ENCODE data around the gene TMBIM6.

TMBIM6 gene

DNA sequence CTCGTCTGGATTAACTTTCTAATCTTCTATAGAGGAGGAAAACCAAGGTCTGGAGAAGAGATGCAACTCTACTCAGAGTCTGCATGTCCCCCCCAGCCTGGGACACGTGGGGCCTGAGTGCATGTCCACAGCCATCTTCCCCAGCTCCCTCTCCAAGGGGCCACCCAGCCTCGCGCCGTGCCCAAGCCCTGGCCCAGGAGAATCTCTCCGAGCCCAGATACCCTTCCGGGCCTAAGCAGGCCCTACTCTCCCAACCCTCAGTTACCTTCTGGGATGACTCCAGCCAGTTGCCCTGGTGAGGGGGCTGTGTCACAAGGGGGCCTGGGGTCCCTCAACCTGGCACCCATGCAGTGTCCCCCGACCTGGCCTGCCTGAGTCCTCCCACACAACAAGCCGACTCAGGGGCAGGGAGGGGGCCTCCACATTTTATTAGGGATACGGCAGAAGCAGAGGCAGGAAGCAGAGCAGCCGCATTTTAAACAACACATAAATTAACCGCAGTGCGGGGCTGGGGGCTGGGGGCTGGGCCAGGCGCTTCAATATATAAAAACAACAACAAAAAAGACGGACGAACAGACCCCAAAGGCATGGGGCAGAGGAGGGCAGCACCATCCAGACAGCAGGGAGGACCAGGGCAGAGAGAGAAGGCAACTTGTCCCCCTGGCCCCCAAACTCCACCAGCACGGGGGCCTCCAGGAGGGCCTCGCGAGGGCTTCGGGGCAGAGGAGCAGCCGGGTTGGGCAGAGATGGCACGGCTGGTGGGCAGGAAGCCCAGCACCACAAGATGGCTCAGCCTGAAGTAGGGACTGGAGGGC, 49.6 kb downstream of the TMBIM6 start:
- no peak overlapping the region for H3K27ac ChIP-seq (ENCODE audit: low read depth, low read length)
- no peaks in the 10 kb centered on the region for H3K9me3 ChIP-seq (ENCODE audit: control insufficient read depth in 1 of 2, low read length in 2 of 2)
- H3K4me3 ChIP-seq (ENCODE audit: low read depth in 1 of 2, low read length in 2 of 2), result no peak overlapping the region
- H3K27me3 ChIP-seq (ENCODE audit: control insufficient read depth in 1 of 2, insufficient read depth in 2 of 2, low read length in 2 of 2), result no peaks in the 10 kb centered on the region
- H3K9ac ChIP-seq (ENCODE audit: low read depth in 1 of 2, low read length in 2 of 2), result no peak overlapping the region
- H3K4me1 ChIP-seq (ENCODE audit: control insufficient read depth in 1 of 2, insufficient read depth in 2 of 2, low read length in 2 of 2), result no peaks in the 10 kb centered on the region
- peaks cover 2 to 3% of the 10 kb centered on the region in 2 donors for H3K36me3 ChIP-seq (ENCODE audit: control insufficient read depth in 1 of 2, insufficient read depth in 2 of 2, low read length in 2 of 2)

DNA sequence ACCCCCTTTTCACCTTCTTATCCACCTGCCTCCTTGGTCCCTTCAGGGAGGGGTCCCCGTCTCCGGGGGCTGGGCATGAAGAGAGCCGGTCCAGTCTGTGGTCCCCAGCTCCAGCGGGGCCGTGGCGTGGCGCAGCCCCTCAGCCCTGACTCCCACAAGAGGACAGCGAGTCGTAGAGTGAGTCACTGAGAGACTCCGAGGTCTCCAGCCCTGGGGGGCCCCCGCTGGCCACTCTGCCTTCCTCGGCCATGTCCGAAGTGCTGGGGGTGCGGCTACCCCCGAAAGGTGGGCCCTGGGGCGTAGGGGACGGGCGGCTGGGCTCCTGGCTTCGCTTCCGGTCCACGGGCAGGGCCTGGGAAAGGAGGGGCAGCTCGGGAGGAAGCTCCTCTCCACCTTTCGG, 50.3 kb downstream of the TMBIM6 start:
- H3K27ac ChIP-seq (ENCODE audit: low read depth, low read length), result no peak overlapping the region
- H3K4me3 ChIP-seq (ENCODE audit: low read depth in 1 of 2, low read length in 2 of 2), result no peak overlapping the region
- no peaks in the 10 kb centered on the region for H3K9me3 ChIP-seq (ENCODE audit: control insufficient read depth in 1 of 2, low read length in 2 of 2)
- no peaks in the 10 kb centered on the region for H3K27me3 ChIP-seq (ENCODE audit: control insufficient read depth in 1 of 2, insufficient read depth in 2 of 2, low read length in 2 of 2)
- H3K36me3 ChIP-seq (ENCODE audit: control insufficient read depth in 1 of 2, insufficient read depth in 2 of 2, low read length in 2 of 2), result peaks cover 2 to 3% of the 10 kb centered on the region in 2 donors
- no peak overlapping the region for H3K9ac ChIP-seq (ENCODE audit: low read depth in 1 of 2, low read length in 2 of 2)
- H3K4me1 ChIP-seq (ENCODE audit: control insufficient read depth in 1 of 2, insufficient read depth in 2 of 2, low read length in 2 of 2), result no peaks in the 10 kb centered on the region

DNA sequence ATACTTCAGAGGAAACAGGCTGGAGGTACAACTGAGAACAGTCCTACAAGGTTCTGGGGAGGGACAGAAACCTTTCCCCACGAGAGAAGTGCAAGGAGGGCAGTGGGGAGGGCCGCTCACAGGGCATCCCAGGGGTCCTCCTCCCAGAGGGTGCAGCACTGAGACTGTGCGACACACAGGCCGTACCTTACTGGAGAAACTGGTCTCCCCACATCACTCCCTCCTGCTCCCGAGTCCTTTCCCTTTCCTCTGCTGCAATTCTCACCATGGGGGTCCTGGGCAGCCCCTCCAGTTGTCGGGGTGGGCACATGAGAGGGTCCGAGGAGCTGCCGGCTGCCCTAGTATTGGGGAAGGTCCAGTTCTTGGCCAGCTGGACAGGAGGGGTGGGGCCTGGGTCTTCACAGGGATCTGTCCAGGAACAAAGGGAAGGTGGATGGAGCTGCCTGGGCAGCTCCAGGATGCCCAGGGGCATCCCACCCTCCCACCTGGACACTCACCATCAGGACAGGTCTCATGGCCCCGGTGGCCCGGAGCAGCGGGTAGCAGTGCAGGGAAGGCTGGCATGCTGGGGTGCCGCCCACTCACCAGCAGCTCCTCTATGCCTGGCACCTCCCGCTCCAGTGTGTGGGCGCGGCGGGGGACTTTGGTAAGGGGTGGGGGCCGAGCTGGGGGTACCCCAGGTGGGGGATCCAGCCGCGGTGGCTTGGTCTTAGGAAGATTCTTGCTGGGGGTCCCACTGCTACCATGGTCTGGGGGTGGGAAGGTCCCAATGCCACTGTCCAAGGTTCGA, 51.0 kb downstream of the TMBIM6 start:
- Histone ChIP-seq H3K27ac (ENCODE audit: low read depth, low read length) (no peak overlapping the region), H3K9me3 (ENCODE audit: control insufficient read depth in 1 of 2, low read length in 2 of 2) (no peaks in the 10 kb centered on the region), H3K9ac (ENCODE audit: low read depth in 1 of 2, low read length in 2 of 2) (no peak overlapping the region), H3K36me3 (ENCODE audit: control insufficient read depth in 1 of 2, insufficient read depth in 2 of 2, low read length in 2 of 2) (peaks cover 2 to 3% of the 10 kb centered on the region in 2 donors), H3K27me3 (ENCODE audit: control insufficient read depth in 1 of 2, insufficient read depth in 2 of 2, low read length in 2 of 2) (no peaks in the 10 kb centered on the region), H3K4me1 (ENCODE audit: control insufficient read depth in 1 of 2, insufficient read depth in 2 of 2, low read length in 2 of 2) (no peaks in the 10 kb centered on the region), H3K4me3 (ENCODE audit: low read depth in 1 of 2, low read length in 2 of 2) (no peak overlapping the region)

DNA sequence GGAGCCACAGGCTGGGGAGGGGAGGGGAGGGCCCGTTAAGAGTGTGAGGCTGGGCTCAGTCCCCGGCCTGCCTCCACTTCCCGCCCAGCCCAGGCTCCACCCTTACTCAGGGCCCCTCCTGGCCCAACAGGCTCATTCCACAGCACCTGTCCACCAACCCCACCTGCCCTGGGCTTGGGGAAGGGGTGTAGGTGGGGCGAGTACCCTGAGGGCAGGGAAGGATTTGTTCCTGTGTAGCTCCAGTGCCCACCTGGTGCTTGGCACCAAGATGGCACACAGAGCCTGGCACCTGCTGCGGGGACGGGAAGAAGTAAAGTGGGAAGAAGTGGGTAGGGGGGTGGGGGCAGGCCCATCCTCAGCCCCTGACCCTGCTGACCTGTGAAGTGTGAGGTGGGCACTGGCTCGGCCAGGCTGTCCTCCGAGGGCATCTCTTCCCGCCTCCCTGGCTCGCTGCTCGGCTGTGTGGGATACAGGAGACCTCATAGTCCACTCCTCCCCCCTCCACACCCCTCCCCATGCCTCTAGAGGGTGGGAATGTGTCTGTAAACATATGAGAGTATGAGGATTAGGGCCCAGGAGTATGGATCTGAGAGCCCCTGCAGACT, 51.7 kb downstream of the TMBIM6 start:
- H3K27ac ChIP-seq (ENCODE audit: low read depth, low read length), result no peak overlapping the region
- H3K9me3 ChIP-seq (ENCODE audit: control insufficient read depth in 1 of 2, low read length in 2 of 2), result no peaks in the 10 kb centered on the region
- no peak overlapping the region for H3K9ac ChIP-seq (ENCODE audit: low read depth in 1 of 2, low read length in 2 of 2)
- peaks cover 2 to 8% of the 10 kb centered on the region in 2 donors for H3K36me3 ChIP-seq (ENCODE audit: control insufficient read depth in 1 of 2, insufficient read depth in 2 of 2, low read length in 2 of 2)
- H3K4me3 ChIP-seq (ENCODE audit: low read depth in 1 of 2, low read length in 2 of 2), result no peak overlapping the region
- H3K4me1 ChIP-seq (ENCODE audit: control insufficient read depth in 1 of 2, insufficient read depth in 2 of 2, low read length in 2 of 2), result no peaks in the 10 kb centered on the region
- H3K27me3 ChIP-seq (ENCODE audit: control insufficient read depth in 1 of 2, insufficient read depth in 2 of 2, low read length in 2 of 2), result no peaks in the 10 kb centered on the region

DNA sequence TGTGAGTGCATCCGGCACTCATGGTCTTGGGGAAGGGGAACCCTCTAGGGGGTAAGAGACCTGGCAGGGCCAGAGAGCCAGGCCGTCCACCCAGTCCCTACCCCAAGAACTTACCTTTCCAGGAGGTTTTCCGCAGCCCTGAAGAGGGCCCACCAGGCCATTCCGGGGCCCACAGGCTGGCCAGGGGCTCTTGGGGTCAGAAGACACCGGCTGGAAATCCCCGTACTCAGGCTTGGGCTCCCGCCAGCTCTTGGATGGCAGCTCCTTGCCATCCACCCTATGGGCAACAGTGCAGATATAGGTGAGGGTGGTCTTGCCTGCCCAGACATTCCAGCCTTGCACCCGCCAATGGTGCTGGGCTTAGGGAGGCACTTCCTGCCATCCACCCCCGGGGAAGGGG, 52.3 kb downstream of the TMBIM6 start:
- peaks cover 2 to 8% of the 10 kb centered on the region in 2 donors for H3K36me3 ChIP-seq (ENCODE audit: control insufficient read depth in 1 of 2, insufficient read depth in 2 of 2, low read length in 2 of 2)
- no peak overlapping the region for H3K9ac ChIP-seq (ENCODE audit: low read depth in 1 of 2, low read length in 2 of 2)

DNA sequence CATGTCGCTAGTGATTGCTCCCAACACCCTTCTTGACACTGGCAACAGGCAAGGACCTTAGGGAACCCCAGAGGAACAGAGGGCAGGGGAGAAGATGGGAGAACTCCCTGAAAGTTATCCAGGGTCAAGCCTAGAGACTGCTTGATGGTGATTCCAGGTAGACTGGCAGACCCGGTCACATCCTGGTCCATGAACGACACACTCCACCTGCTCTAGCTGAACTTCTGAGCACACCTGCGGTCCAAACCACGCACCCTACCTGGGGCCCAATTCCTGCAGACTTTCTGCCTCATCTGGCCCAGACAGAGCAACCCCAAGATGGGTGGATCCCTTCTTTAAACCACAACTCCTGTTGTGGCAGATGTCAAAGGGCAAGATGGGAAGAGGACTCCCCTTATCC, 52.7 kb downstream of the TMBIM6 start:
- no peak overlapping the region for H3K27ac ChIP-seq (ENCODE audit: low read depth, low read length)
- H3K4me1 ChIP-seq (ENCODE audit: control insufficient read depth in 1 of 2, insufficient read depth in 2 of 2, low read length in 2 of 2), result no peaks in the 10 kb centered on the region
- H3K9me3 ChIP-seq (ENCODE audit: control insufficient read depth in 1 of 2, low read length in 2 of 2), result no peaks in the 10 kb centered on the region
- no peak overlapping the region for H3K9ac ChIP-seq (ENCODE audit: low read depth in 1 of 2, low read length in 2 of 2)
- peaks cover 2 to 8% of the 10 kb centered on the region in 2 donors for H3K36me3 ChIP-seq (ENCODE audit: control insufficient read depth in 1 of 2, insufficient read depth in 2 of 2, low read length in 2 of 2)
- no peak overlapping the region for H3K4me3 ChIP-seq (ENCODE audit: low read depth in 1 of 2, low read length in 2 of 2)
- H3K27me3 ChIP-seq (ENCODE audit: control insufficient read depth in 1 of 2, insufficient read depth in 2 of 2, low read length in 2 of 2), result no peaks in the 10 kb centered on the region

More for the DNA sequence above, 52.3 kb downstream of the TMBIM6 start:
- no peaks in the 10 kb centered on the region for H3K4me1 ChIP-seq (ENCODE audit: control insufficient read depth in 1 of 2, insufficient read depth in 2 of 2, low read length in 2 of 2)
- H3K9me3 ChIP-seq (ENCODE audit: control insufficient read depth in 1 of 2, low read length in 2 of 2), result no peaks in the 10 kb centered on the region
- no peak overlapping the region for H3K4me3 ChIP-seq (ENCODE audit: low read depth in 1 of 2, low read length in 2 of 2)
- H3K27me3 ChIP-seq (ENCODE audit: control insufficient read depth in 1 of 2, insufficient read depth in 2 of 2, low read length in 2 of 2), result no peaks in the 10 kb centered on the region
- H3K27ac ChIP-seq (ENCODE audit: low read depth, low read length), result no peak overlapping the region

DNA sequence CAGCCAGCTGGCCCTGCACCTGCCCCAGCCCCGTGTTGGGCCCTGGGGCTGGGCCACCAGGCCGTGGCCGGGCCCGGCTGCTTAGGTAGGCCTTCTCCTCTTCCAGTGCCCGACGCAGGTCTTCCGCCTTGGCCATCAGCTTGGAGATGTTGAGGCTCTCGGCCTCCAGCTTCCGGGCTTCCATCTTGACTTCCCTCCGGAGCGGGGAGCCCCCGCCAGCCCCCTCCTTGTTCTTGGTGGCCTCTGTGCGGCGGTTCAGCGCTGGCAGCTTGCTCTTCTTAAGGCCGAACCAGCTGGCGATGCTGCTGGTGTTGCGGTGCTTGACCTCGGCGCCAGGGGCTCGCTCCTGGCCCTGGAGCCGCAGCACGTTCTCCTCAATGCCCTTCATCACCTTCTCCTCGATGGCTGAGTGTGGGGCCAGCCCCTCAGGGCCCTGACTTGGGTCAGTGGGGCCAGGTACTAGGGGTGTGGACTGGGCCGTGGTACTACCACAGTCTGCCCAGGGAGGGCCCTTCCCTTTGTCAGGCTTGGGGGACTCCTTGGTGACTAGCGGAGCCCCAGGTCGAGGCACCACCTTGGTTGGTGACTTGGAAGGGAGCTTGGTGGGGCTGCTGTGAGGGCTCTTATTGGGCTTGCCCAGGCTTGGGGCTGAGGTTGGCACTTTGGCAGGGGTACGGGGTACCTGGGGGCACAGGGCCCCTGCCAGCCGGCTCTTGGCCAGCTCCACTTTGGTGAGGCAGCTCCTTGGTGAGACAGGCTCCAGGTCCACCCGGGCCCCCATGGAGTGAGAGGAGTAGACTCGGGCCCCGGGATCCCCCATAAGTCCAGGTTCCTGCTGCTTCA, 53.7 kb downstream of the TMBIM6 start:
- H3K4me3 ChIP-seq (ENCODE audit: low read depth in 1 of 2, low read length in 2 of 2), result no peak overlapping the region
- no peaks in the 10 kb centered on the region for H3K9me3 ChIP-seq (ENCODE audit: control insufficient read depth in 1 of 2, low read length in 2 of 2)
- H3K9ac ChIP-seq (ENCODE audit: low read depth in 1 of 2, low read length in 2 of 2), result no peak overlapping the region
- H3K27me3 ChIP-seq (ENCODE audit: control insufficient read depth in 1 of 2, insufficient read depth in 2 of 2, low read length in 2 of 2), result no peaks in the 10 kb centered on the region
- H3K27ac ChIP-seq (ENCODE audit: low read depth, low read length), result no peak overlapping the region
- H3K4me1 ChIP-seq (ENCODE audit: control insufficient read depth in 1 of 2, insufficient read depth in 2 of 2, low read length in 2 of 2), result no peaks in the 10 kb centered on the region
- peaks cover 3 to 8% of the 10 kb centered on the region in 2 donors for H3K36me3 ChIP-seq (ENCODE audit: control insufficient read depth in 1 of 2, insufficient read depth in 2 of 2, low read length in 2 of 2)

DNA sequence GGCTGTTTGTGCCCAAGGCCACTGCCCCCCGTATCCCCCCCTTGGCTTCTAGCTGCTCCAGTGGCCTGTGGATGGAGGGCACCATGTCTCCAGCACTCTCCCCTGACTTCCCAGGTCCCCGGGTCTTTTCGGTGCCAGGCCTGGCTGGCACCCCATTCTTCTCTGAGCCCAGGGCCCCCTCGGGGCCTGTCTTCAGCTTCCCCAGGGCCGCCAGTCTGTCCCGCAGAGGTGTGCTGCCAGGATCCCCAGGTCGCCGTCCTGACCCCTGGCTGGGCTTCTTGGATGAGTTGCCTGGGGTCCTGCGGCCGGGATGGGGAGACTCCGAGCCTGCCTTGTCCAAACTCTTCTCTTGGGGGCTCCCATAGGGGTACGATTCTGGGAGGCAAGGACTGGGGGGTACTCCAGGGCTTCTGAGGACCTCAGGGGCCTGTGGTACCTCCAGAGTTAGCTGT, 54.3 kb downstream of the TMBIM6 start:
- no peaks in the 10 kb centered on the region for H3K9me3 ChIP-seq (ENCODE audit: control insufficient read depth in 1 of 2, low read length in 2 of 2)
- no peak overlapping the region for H3K27ac ChIP-seq (ENCODE audit: low read depth, low read length)
- peaks cover 7 to 8% of the 10 kb centered on the region in 2 donors for H3K36me3 ChIP-seq (ENCODE audit: control insufficient read depth in 1 of 2, insufficient read depth in 2 of 2, low read length in 2 of 2)
- H3K27me3 ChIP-seq (ENCODE audit: control insufficient read depth in 1 of 2, insufficient read depth in 2 of 2, low read length in 2 of 2), result no peaks in the 10 kb centered on the region
- no peak overlapping the region for H3K9ac ChIP-seq (ENCODE audit: low read depth in 1 of 2, low read length in 2 of 2)
- no peak overlapping the region for H3K4me3 ChIP-seq (ENCODE audit: low read depth in 1 of 2, low read length in 2 of 2)
- no peaks in the 10 kb centered on the region for H3K4me1 ChIP-seq (ENCODE audit: control insufficient read depth in 1 of 2, insufficient read depth in 2 of 2, low read length in 2 of 2)

DNA sequence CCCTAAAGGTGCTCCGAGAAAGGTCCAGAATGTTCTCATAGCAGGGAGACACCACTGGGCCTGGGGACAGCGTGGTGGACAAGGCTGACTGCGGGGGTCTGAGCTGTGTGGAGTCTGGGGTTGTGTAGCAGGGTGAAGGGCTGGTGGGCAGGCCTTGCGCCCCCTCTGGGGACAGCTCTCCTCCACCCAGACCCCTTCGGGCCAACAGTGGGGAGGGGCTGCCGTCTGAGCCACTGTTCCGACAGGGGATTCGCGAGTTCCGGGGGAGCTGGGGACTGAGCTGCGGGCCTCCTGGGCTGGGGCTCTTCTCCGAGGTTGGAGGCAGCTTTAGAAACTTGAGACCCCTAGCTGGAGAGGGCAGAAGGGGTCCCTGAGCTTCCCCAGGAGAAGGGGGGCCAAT, 54.8 kb downstream of the TMBIM6 start:
- no peak overlapping the region for H3K9ac ChIP-seq (ENCODE audit: low read depth in 1 of 2, low read length in 2 of 2)
- no peak overlapping the region for H3K27ac ChIP-seq (ENCODE audit: low read depth, low read length)

More for the DNA sequence above, 54.8 kb downstream of the TMBIM6 start:
- Histone ChIP-seq H3K9me3 (ENCODE audit: control insufficient read depth in 1 of 2, low read length in 2 of 2) (no peaks in the 10 kb centered on the region), H3K4me1 (ENCODE audit: control insufficient read depth in 1 of 2, insufficient read depth in 2 of 2, low read length in 2 of 2) (peaks cover 0 to 4% of the 10 kb centered on the region in 2 donors), H3K4me3 (ENCODE audit: low read depth in 1 of 2, low read length in 2 of 2) (no peak overlapping the region), H3K27me3 (ENCODE audit: control insufficient read depth in 1 of 2, insufficient read depth in 2 of 2, low read length in 2 of 2) (no peaks in the 10 kb centered on the region), H3K36me3 (ENCODE audit: control insufficient read depth in 1 of 2, insufficient read depth in 2 of 2, low read length in 2 of 2) (peaks cover 8 to 10% of the 10 kb centered on the region in 2 donors)
